KMS-11 (cell line): ENCODE measurements around the gene SLC25A15.

ENCODE experiments used
- H2AFZ ChIP-seq: fragments of 200-600 bp; sonication (generic); 2 replicates; pipeline ENCODE4 v1.6.1; 2016; ENCODE audit warnings: antibody characterized with exemption, mixed run types, low read depth
- H3K27ac ChIP-seq: fragments of 200-600 bp; sonication (generic); 2 replicates; pipeline ENCODE4 v1.6.1; 2016; ENCODE audit warnings: mild to moderate bottlenecking, mixed run types
- H3K27me3 ChIP-seq: fragments of 200-600 bp; sonication (generic); 2 replicates; pipeline ENCODE4 v1.6.1; 2017; ENCODE audit warnings: mild to moderate bottlenecking, low read depth, mixed run types, moderate library complexity; ENCODE audit not compliant: insufficient read depth
- H3K36me3 ChIP-seq: fragments of 200-600 bp; sonication (generic); 2 replicates; pipeline ENCODE4 v1.6.1; 2017; ENCODE audit warnings: mild to moderate bottlenecking, mixed run types; ENCODE audit not compliant: insufficient read depth
- H3K4me1 ChIP-seq: fragments of 200-600 bp; sonication (generic); 2 replicates; pipeline ENCODE4 v1.6.1; 2016; ENCODE audit warnings: mild to moderate bottlenecking, low read depth, mixed run types; ENCODE audit not compliant: poor library complexity, severe bottlenecking
- H3K4me2 ChIP-seq: fragments of 200-600 bp; sonication (generic); 2 replicates; pipeline ENCODE4 v1.7.0; 2016; ENCODE audit warnings: mild to moderate bottlenecking, mixed run types
- H3K4me3 ChIP-seq: fragments of 200-600 bp; sonication (generic); IDR thresholded peaks from 2 replicates; pipeline ENCODE4 v1.6.1; 2017; ENCODE audit warnings: low read depth, low read length, mixed read lengths; ENCODE audit not compliant: insufficient read depth
- H3K79me2 ChIP-seq: fragments of 200-600 bp; sonication (generic); 2 replicates; pipeline ENCODE4 v1.6.1; 2016; ENCODE audit warnings: low read depth, mixed run types; ENCODE audit not compliant: insufficient read depth
- H3K9ac ChIP-seq: fragments of 200-600 bp; sonication (generic); 2 replicates; pipeline ENCODE4 v1.6.1; 2016; ENCODE audit warnings: mild to moderate bottlenecking, mixed run types
- H4K20me1 ChIP-seq: fragments of 200-600 bp; sonication (generic); 2 replicates; pipeline ENCODE4 v1.6.1; 2016; ENCODE audit warnings: mild to moderate bottlenecking, mixed run types; ENCODE audit not compliant: insufficient read depth
- CTCF ChIP-seq: fragments of 200-600 bp; sonication (generic); conservative IDR thresholded peaks from 2 replicates; pipeline ENCODE4 v1.6.1; 2017; ENCODE audit warnings: low read depth, mild to moderate bottlenecking, antibody characterized with exemption, low read length, moderate library complexity, mixed read lengths

SLC25A15 gene

GRCh38 chr13:40812102-40812501, 22.7 kb downstream of the SLC25A15 start:
- H3K27ac ChIP-seq, result no peak overlapping the region
- no peaks in the 10 kb centered on the region for H3K79me2 ChIP-seq
- H3K4me1 ChIP-seq, result peaks cover 18% of the 10 kb centered on the region
- no peaks in the 10 kb centered on the region for H3K27me3 ChIP-seq
- no peak for TF ChIP-seq CTCF
- H3K4me3 ChIP-seq, result no peak overlapping the region
- no peak overlapping the region for H2AFZ ChIP-seq
- H4K20me1 ChIP-seq, result no peaks in the 10 kb centered on the region
- H3K4me2 ChIP-seq, result no peak overlapping the region
- no peak overlapping the region for H3K9ac ChIP-seq
- no peaks in the 10 kb centered on the region for H3K36me3 ChIP-seq

GRCh38 chr13:40812724-40813445, 23.5 kb downstream of the SLC25A15 start:
- H4K20me1 ChIP-seq, result no peaks in the 10 kb centered on the region
- H3K9ac ChIP-seq, result no peak overlapping the region; the same call in 1 of the 2 replicates
- H3K4me1 ChIP-seq, result peaks cover 18% of the 10 kb centered on the region
- no peak overlapping the region for H3K4me2 ChIP-seq
- H3K79me2 ChIP-seq, result no peaks in the 10 kb centered on the region
- no peak overlapping the region for H3K4me3 ChIP-seq
- no peaks in the 10 kb centered on the region for H3K36me3 ChIP-seq
- no peak for TF ChIP-seq CTCF
- H3K27me3 ChIP-seq, result no peaks in the 10 kb centered on the region
- H3K27ac ChIP-seq, result peak overlapping the region; percentile 78
- H2AFZ ChIP-seq, result no peak overlapping the region

- no peaks in the 10 kb centered on the region for H4K20me1 ChIP-seq
- H3K9ac ChIP-seq, result peak overlapping the region; percentile 25; the same call in 1 of the 2 replicates
- peak overlapping the region; percentile 42 for H3K4me2 ChIP-seq
- no peaks in the 10 kb centered on the region for H3K79me2 ChIP-seq
- TF ChIP-seq CTCF, result peak; percentile 69
- H3K36me3 ChIP-seq, result no peaks in the 10 kb centered on the region
- H3K27ac ChIP-seq, result peak overlapping the region; percentile 78
- H2AFZ ChIP-seq, result peak overlapping the region; percentile 38; the same call in 1 of the 2 replicates
- peaks cover 18% of the 10 kb centered on the region for H3K4me1 ChIP-seq
- no peaks in the 10 kb centered on the region for H3K27me3 ChIP-seq
- no peak overlapping the region for H3K4me3 ChIP-seq
These were observed 24.4 kb downstream of the SLC25A15 start for GRCh38 chr13:40813667-40814454.

- Histone ChIP-seq H3K27ac (no peak overlapping the region), H3K4me2 (no peak overlapping the region), H3K9ac (no peak overlapping the region), H3K4me3 (no peak overlapping the region), H2AFZ (no peak overlapping the region), H3K36me3 (no peaks in the 10 kb centered on the region), H3K4me1 (peaks cover 18% of the 10 kb centered on the region), H3K79me2 (no peaks in the 10 kb centered on the region), H3K27me3 (no peaks in the 10 kb centered on the region), H4K20me1 (no peaks in the 10 kb centered on the region)
- no peak for TF ChIP-seq CTCF
These were observed 25.4 kb downstream of the SLC25A15 start for GRCh38 chr13:40814803-40815202.
